Naive thymus-derived CD4-positive, alpha-beta T cell (primary cell): ENCODE results near the gene PSKH1. TPM values are rescaled to one million over a fixed set of nuclear protein-coding genes. Genes with fewer than 3 reads are reported as not detected.

Source experiments
- ATAC-seq: fragments of 150-1000 bp; cut with Tn5 transposase; 2 replicates; pipeline ENCODE4 v1.10.0; 2021; ENCODE audit warnings: mild to moderate bottlenecking, moderate library complexity
- CTCF ChIA-PET: fragments of 350-600 bp; sonication (Branson Sonifier 250); formaldehyde crosslinking; loops from one replicate; lab custom pipeline; 2021; ENCODE audit warnings: antibody characterized with exemption; lab: Charles Lee
- POLR2A ChIA-PET: fragments of 350-600 bp; sonication (Branson Sonifier 250); formaldehyde crosslinking; loops from one replicate; lab custom pipeline; 2021; ENCODE audit warnings: antibody characterized with exemption, inconsistent platforms; lab: Charles Lee
- DNase-seq, 9 donors: peaks; one replicate each; pipeline versions ENCODE4 v3.0.0 to v3.0.0-alpha.2; 2020 to 2022; ENCODE audit warnings: mixed read lengths in 1 of 9
- H3K27ac ChIP-seq: one replicate; pipeline ENCODE4 v1.7.0; 2013; ENCODE audit warnings: mild to moderate bottlenecking, low read depth, low read length, moderate library complexity
- H3K27me3 ChIP-seq, 2 donors: one replicate each; pipeline ENCODE4 v1.7.0; 2013; ENCODE audit warnings: low read length in 2 of 2, mild to moderate bottlenecking in 2 of 2, moderate library complexity in 2 of 2; ENCODE audit not compliant: control insufficient read depth in 2 of 2, insufficient read depth in 2 of 2
- H3K36me3 ChIP-seq, 3 experiments: 1 replicate in 2 of 3; 2 replicates in 1 of 3; pipeline ENCODE4 v1.7.0; 2013; ENCODE audit warnings: low read length in 3 of 3, mild to moderate bottlenecking in 3 of 3, moderate library complexity in 1 of 3; ENCODE audit not compliant: insufficient read depth in 3 of 3, control insufficient read depth in 2 of 3
- H3K4me1 ChIP-seq, 2 donors: one replicate each; pipeline ENCODE4 v1.7.0; 2013; ENCODE audit warnings: low read length in 2 of 2, mild to moderate bottlenecking in 2 of 2, moderate library complexity in 1 of 2; ENCODE audit not compliant: control insufficient read depth in 2 of 2, insufficient read depth in 2 of 2
- H3K4me3 ChIP-seq: 2 replicates; pipeline ENCODE4 v1.7.0; 2013; ENCODE audit warnings: mild to moderate bottlenecking, low read length
- H3K9me3 ChIP-seq, 3 experiments: 1 replicate in 2 of 3; 2 replicates in 1 of 3; pipeline ENCODE4 v1.7.0; 2013; ENCODE audit warnings: low read length in 3 of 3; ENCODE audit not compliant: control insufficient read depth in 2 of 3
- H3K27ac Mint-ChIP-seq, 9 donors: one replicate each; pipeline ENCODE4 v1.8.0; 2020 to 2022; ENCODE audit warnings: mixed read lengths in 9 of 9, mild to moderate bottlenecking in 8 of 9, moderate library complexity in 5 of 9, inconsistent platforms in 2 of 9
- H3K27me3 Mint-ChIP-seq, 5 donors: one replicate each; pipeline ENCODE4 v1.8.0; 2021 to 2022; ENCODE audit warnings: mixed read lengths in 5 of 5, mild to moderate bottlenecking in 1 of 5
- H3K36me3 Mint-ChIP-seq, 5 donors: one replicate each; pipeline ENCODE4 v1.8.0; 2020 to 2022; ENCODE audit warnings: mixed read lengths in 5 of 5, mild to moderate bottlenecking in 3 of 5, inconsistent platforms in 1 of 5
- H3K4me1 Mint-ChIP-seq, 7 donors: one replicate each; pipeline ENCODE4 v1.8.0; 2020 to 2022; ENCODE audit warnings: mixed read lengths in 7 of 7, mild to moderate bottlenecking in 3 of 7, inconsistent platforms in 1 of 7
- H3K4me3 Mint-ChIP-seq, 10 donors: one replicate each; pipeline ENCODE4 v1.8.0; 2020 to 2022; ENCODE audit warnings: mild to moderate bottlenecking in 10 of 10, mixed read lengths in 10 of 10, moderate library complexity in 6 of 10, inconsistent platforms in 2 of 10
- H3K9me3 Mint-ChIP-seq, 11 donors: one replicate each; pipeline ENCODE4 v1.8.0; 2020 to 2022; ENCODE audit warnings: mixed read lengths in 11 of 11, mild to moderate bottlenecking in 4 of 11, inconsistent platforms in 1 of 11, moderate library complexity in 1 of 11
- intact Hi-C, 2 donors: fragments of 100-400 bp; cut with micrococcal nuclease; formaldehyde crosslinking; loops; one replicate each; pipeline ENCODE4 v1.15.1; 2023
- polyA plus RNA-seq, 2 donors: library from polyadenylated mRNA; unstranded; fragments of 300-500 nt; fragmentation: Illumina TruSeq; gene quantifications; one replicate each; pipeline ENCODE4 v1.2.3, GENCODE V29; 2021
- total RNA-seq, 6 experiments: library from RNA in 5 of 6; stranded (reverse) in 5 of 6; gene quantifications; 1 replicate in 5 of 6; 2 replicates in 1 of 6; pipeline ENCODE4 v1.2.3 and lab custom pipeline; 2021 to 2026

The PSKH1 gene
- total and polyA plus RNA-seq, 7 experiments from 2014 or later = 18.0 to 34.0 (median 23.3) TPM

GRCh38 chr16:67976205-67976604 lies 83.2 kb downstream of the PSKH1 start:
- H3K27ac Mint-ChIP-seq = peak overlapping the region in 2 of 9 donors; percentile 40 to 71
- CTCF ChIA-PET = interaction anchor here (0.6 kb wide), 1 partner anchor 23 kb away, joined by 3 read pairs; the partner anchor contains the start of gene DPEP2
- peaks cover 0 to 10% (median 0%) of the 10 kb centered on the region in 5 donors for H3K27me3 Mint-ChIP-seq
- Histone ChIP-seq H3K4me3 (no peak overlapping the region), H3K36me3 (no peaks in the 10 kb centered on the region), H3K9me3 (no peaks in the 10 kb centered on the region), H3K27ac (no peak overlapping the region), H3K27me3 (no peaks in the 10 kb centered on the region), H3K4me1 (no peaks in the 10 kb centered on the region)
- H3K4me1 Mint-ChIP-seq = peaks cover 0 to 5% (median 0%) of the 10 kb centered on the region in 7 donors
- POLR2A ChIA-PET = no interaction called here
- DNase-seq (no peak), ATAC-seq (no peak)
- no peak overlapping the region for H3K4me3 Mint-ChIP-seq
- no peaks in the 10 kb centered on the region for H3K36me3 Mint-ChIP-seq
- intact Hi-C loops = no loop called here
- no peaks in the 10 kb centered on the region for H3K9me3 Mint-ChIP-seq

GRCh38 chr16:67977005-67977404 lies 84.0 kb downstream of the PSKH1 start:
- no peak for DNase-seq
- Histone ChIP-seq H3K27ac (no peak overlapping the region), H3K4me3 (no peak overlapping the region), H3K9me3 (no peaks in the 10 kb centered on the region), H3K4me1 (no peaks in the 10 kb centered on the region), H3K27me3 (no peaks in the 10 kb centered on the region), H3K36me3 (no peaks in the 10 kb centered on the region)
- ChIA-PET CTCF (no interaction called here), POLR2A (interaction anchor here (0.8 to 1.1 kb wide), 2 partner anchors 12 to 50 kb away, joined by 3 read pairs; no protein-coding TSS in a partner anchor)
- intact Hi-C loops = no loop called here
- Mint-ChIP-seq H3K27ac (no peak overlapping the region), H3K36me3 (no peaks in the 10 kb centered on the region), H3K4me3 (no peak overlapping the region), H3K4me1 (peaks cover 0 to 5% (median 0%) of the 10 kb centered on the region in 7 donors), H3K9me3 (no peaks in the 10 kb centered on the region), H3K27me3 (peaks cover 0 to 10% (median 0%) of the 10 kb centered on the region in 5 donors)
- ATAC-seq = no peak

GRCh38 chr16:67977469-67978227 lies 84.6 kb downstream of the PSKH1 start:
- ChIA-PET POLR2A (interaction anchor here (0.8 to 1.1 kb wide), 2 partner anchors 11 to 49 kb away, joined by 3 read pairs; no protein-coding TSS in a partner anchor), CTCF (no interaction called here)
- Histone ChIP-seq H3K4me3 (no peak overlapping the region), H3K27me3 (no peaks in the 10 kb centered on the region), H3K27ac (no peak overlapping the region), H3K36me3 (no peaks in the 10 kb centered on the region), H3K9me3 (no peaks in the 10 kb centered on the region), H3K4me1 (no peaks in the 10 kb centered on the region)
- Mint-ChIP-seq H3K9me3 (no peaks in the 10 kb centered on the region), H3K36me3 (no peaks in the 10 kb centered on the region), H3K4me3 (no peak overlapping the region), H3K27ac (no peak overlapping the region), H3K4me1 (peaks cover 0 to 8% (median 2%) of the 10 kb centered on the region in 7 donors), H3K27me3 (peaks cover 0 to 10% (median 0%) of the 10 kb centered on the region in 5 donors)
- intact Hi-C loops = no loop called here
- ATAC-seq (no peak), DNase-seq (no peak)

Other genes with a start within 250 kb of the PSKH1 start
- gene CARMIL2, start 248.1 kb upstream of the PSKH1 start, total RNA-seq = 100 to 1,000 TPM; 140 to 245 (median 215) TPM
- gene CARMIL2, start 248.1 kb upstream of the PSKH1 start, polyA plus RNA-seq = 10 to 100 TPM; 12.7 to 28.7 TPM
- 10 to 100 TPM; 29.3 to 44.1 (median 34.4) TPM for gene ACD, start 233.0 kb upstream of the PSKH1 start, total RNA-seq
- 10 to 100 TPM; 25.4 to 33.2 TPM for gene ACD, start 233.0 kb upstream of the PSKH1 start, polyA plus RNA-seq
- 10 to 100 TPM in 1 of 5 experiments, 1 to 10 TPM in 4; 4.5 to 11.2 (median 4.7) TPM for gene PARD6A, start 232.3 kb upstream of the PSKH1 start, total RNA-seq
- 10 to 100 TPM in 1 of 2 donors, 1 to 10 TPM in 1; 9.3 to 15.1 TPM for gene PARD6A, start 232.3 kb upstream of the PSKH1 start, polyA plus RNA-seq
- gene ENKD1, start 226.5 kb upstream of the PSKH1 start, total RNA-seq = 1 to 10 TPM; 4.9 to 8.3 (median 7.8) TPM
- gene ENKD1, start 226.5 kb upstream of the PSKH1 start, polyA plus RNA-seq = 1 to 10 TPM; 1.1 to 2.5 TPM
- 1 to 10 TPM; 4.3 to 6.4 (median 4.7) TPM for gene C16orf86, start 226.4 kb upstream of the PSKH1 start, total RNA-seq
- 1 to 10 TPM; 3.5 to 5.7 TPM for gene C16orf86, start 226.4 kb upstream of the PSKH1 start, polyA plus RNA-seq
- gene GFOD2, start 173.9 kb upstream of the PSKH1 start, total RNA-seq = 10 to 100 TPM in 3 of 5 experiments, 1 to 10 TPM in 2; 6.3 to 13.4 (median 11.4) TPM
- 10 to 100 TPM in 1 of 2 donors, 1 to 10 TPM in 1; 4.6 to 14.6 TPM for gene GFOD2, start 173.9 kb upstream of the PSKH1 start, polyA plus RNA-seq
- 10 to 100 TPM; 22.3 to 26.6 (median 24.7) TPM for gene RANBP10, start 86.7 kb upstream of the PSKH1 start, total RNA-seq
- 10 to 100 TPM in 1 of 2 donors, 1 to 10 TPM in 1; 9.3 to 13.5 TPM for gene RANBP10, start 86.7 kb upstream of the PSKH1 start, polyA plus RNA-seq
- gene TSNAXIP1, start 86.4 kb upstream of the PSKH1 start, total RNA-seq = 1 to 10 TPM in 1 of 5 experiments, under 1 TPM in 4; 0.24 to 1.1 (median 0.54) TPM
- not detected for gene TSNAXIP1, start 86.4 kb upstream of the PSKH1 start, polyA plus RNA-seq
- gene THAP11, start 50.9 kb upstream of the PSKH1 start, total RNA-seq = 10 to 100 TPM; 29.0 to 62.7 (median 44.6) TPM
- 100 to 1,000 TPM; 134 to 204 TPM for gene THAP11, start 50.9 kb upstream of the PSKH1 start, polyA plus RNA-seq
- gene NUTF2, start 46.3 kb upstream of the PSKH1 start, total RNA-seq = 100 to 1,000 TPM in 1 of 5 experiments, 10 to 100 TPM in 4; 34.7 to 125 (median 40.4) TPM
- gene NUTF2, start 46.3 kb upstream of the PSKH1 start, polyA plus RNA-seq = 100 to 1,000 TPM in 1 of 2 donors, 10 to 100 TPM in 1; 98.0 to 118 TPM
- 100 to 1,000 TPM in 3 of 5 experiments, 10 to 100 TPM in 2; 56.7 to 128 (median 100) TPM for gene CENPT, start 45.6 kb upstream of the PSKH1 start, total RNA-seq
- 10 to 100 TPM; 11.8 to 22.7 TPM for gene CENPT, start 45.6 kb upstream of the PSKH1 start, polyA plus RNA-seq
- 100 to 1,000 TPM; 103 to 166 (median 122) TPM for gene EDC4, start 20.2 kb upstream of the PSKH1 start, total RNA-seq
- gene EDC4, start 20.2 kb upstream of the PSKH1 start, polyA plus RNA-seq = 10 to 100 TPM; 34.8 to 52.4 TPM
- 1 to 10 TPM; 1.1 to 6.4 (median 3.2) TPM for gene NRN1L, start 8.4 kb upstream of the PSKH1 start, total RNA-seq
- gene NRN1L, start 8.4 kb upstream of the PSKH1 start, polyA plus RNA-seq = not detected
- gene CTRL, start 38.6 kb downstream of the PSKH1 start, total RNA-seq = 10 to 100 TPM in 2 of 5 experiments, 1 to 10 TPM in 3; 7.9 to 15.1 (median 9.3) TPM
- gene CTRL, start 38.6 kb downstream of the PSKH1 start, polyA plus RNA-seq = 1 to 10 TPM; 1.3 to 2.5 TPM
- 100 to 1,000 TPM; 101 to 370 (median 142) TPM for gene PSMB10, start 43.6 kb downstream of the PSKH1 start, total RNA-seq
- gene PSMB10, start 43.6 kb downstream of the PSKH1 start, polyA plus RNA-seq = 100 to 1,000 TPM; 522 to 542 TPM
- 10 to 100 TPM in 4 of 5 experiments, 1 to 10 TPM in 1; 9.4 to 23.6 (median 19.6) TPM for gene LCAT, start 50.9 kb downstream of the PSKH1 start, total RNA-seq
- gene LCAT, start 50.9 kb downstream of the PSKH1 start, polyA plus RNA-seq = 1 to 10 TPM in 1 of 2 donors, under 1 TPM in 1; 0.33 to 1.5 TPM
- gene SLC12A4, start 75.4 kb downstream of the PSKH1 start, total RNA-seq = 10 to 100 TPM; 22.8 to 44.4 (median 31.3) TPM
- 1 to 10 TPM; 3.8 to 8.0 TPM for gene SLC12A4, start 75.4 kb downstream of the PSKH1 start, polyA plus RNA-seq
- 1 to 10 TPM in 4 of 5 experiments, under 1 TPM in 1; 0.10 to 2.3 (median 1.6) TPM for gene DPEP3, start 87.2 kb downstream of the PSKH1 start, total RNA-seq
- gene DPEP3, start 87.2 kb downstream of the PSKH1 start, polyA plus RNA-seq = under 1 TPM; 0.37 to 0.44 TPM
- 100 to 1,000 TPM in 2 of 5 experiments, 10 to 100 TPM in 3; 26.7 to 159 (median 85.1) TPM for gene DPEP2, start 106.2 kb downstream of the PSKH1 start, total RNA-seq
- gene DPEP2, start 106.2 kb downstream of the PSKH1 start, polyA plus RNA-seq = 10 to 100 TPM; 54.3 to 57.7 TPM
- gene DPEP2NB, start 122.7 kb downstream of the PSKH1 start, total RNA-seq = not detected
- gene DPEP2NB, start 122.7 kb downstream of the PSKH1 start, polyA plus RNA-seq = not detected
- gene DDX28, start 130.0 kb downstream of the PSKH1 start, total RNA-seq = 10 to 100 TPM; 15.5 to 19.9 (median 19.1) TPM
- gene DDX28, start 130.0 kb downstream of the PSKH1 start, polyA plus RNA-seq = 10 to 100 TPM; 52.1 to 67.7 TPM
- gene DUS2, start 130.0 kb downstream of the PSKH1 start, total RNA-seq = 10 to 100 TPM; 13.6 to 25.9 (median 18.3) TPM
- gene DUS2, start 130.0 kb downstream of the PSKH1 start, polyA plus RNA-seq = 10 to 100 TPM in 1 of 2 donors, 1 to 10 TPM in 1; 8.7 to 13.7 TPM
- 100 to 1,000 TPM; 120 to 151 (median 147) TPM for gene NFATC3, start 192.1 kb downstream of the PSKH1 start, total RNA-seq
- 100 to 1,000 TPM in 1 of 2 donors, 10 to 100 TPM in 1; 75.8 to 109 TPM for gene NFATC3, start 192.1 kb downstream of the PSKH1 start, polyA plus RNA-seq